ENCODE results near the gene ETV6.

The ETV6 gene

DNA sequence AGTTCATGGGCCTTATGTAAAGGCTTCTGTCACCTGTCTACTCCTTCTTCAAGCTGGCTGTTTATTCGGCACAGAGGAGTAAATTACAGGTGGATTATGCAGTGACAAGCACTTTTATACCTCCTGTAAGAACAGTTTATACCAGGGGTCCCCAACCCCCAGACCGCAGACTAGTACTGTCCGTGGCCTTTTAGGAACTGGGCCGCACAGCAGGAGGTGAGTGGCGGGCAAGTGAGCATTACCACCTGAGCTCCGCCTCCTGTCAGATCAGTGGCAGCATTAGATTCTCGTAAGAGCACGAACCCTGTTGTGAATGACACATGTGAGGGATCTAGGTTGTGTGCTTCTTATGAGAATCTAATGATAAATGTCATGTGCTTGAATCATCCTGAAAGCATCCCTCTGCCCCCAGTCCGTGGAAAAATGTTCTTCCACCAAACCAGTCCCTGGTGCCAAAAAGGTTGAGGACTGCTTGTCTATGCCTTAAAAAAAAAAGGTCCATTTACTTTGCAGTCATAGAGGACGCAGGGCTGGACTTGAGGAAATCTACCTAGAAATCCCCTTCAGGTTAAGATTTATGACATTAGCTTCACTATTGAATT lies 78.8 kb downstream of the ETV6 start:
- Histone ChIP-seq H3K4me2 (ENCODE audit: low read depth, low read length, poor library complexity, severe bottlenecking) (no peak overlapping the region), H3K4me3 (ENCODE audit: low read length, poor library complexity, severe bottlenecking) (no peak overlapping the region), H3K4me1 (ENCODE audit: insufficient read depth, low read length, poor library complexity, severe bottlenecking) (peaks cover 48% of the 10 kb centered on the region), H3K79me2 (ENCODE audit: insufficient read depth, low read length) (peaks cover 98% of the 10 kb centered on the region), H3F3A (ENCODE audit: low read depth) (no peaks in the 10 kb centered on the region), H4K20me1 (ENCODE audit: insufficient read depth, low read length, poor library complexity, severe bottlenecking) (peaks cover 44% of the 10 kb centered on the region), H3K9ac (ENCODE audit: low read depth, low read length, poor library complexity, severe bottlenecking) (no peak overlapping the region), H3K9me3 (ENCODE audit: insufficient read depth, low read depth, low read length) (no peaks in the 10 kb centered on the region), H3K36me3 (ENCODE audit: insufficient read depth, low read length) (peaks cover 24% of the 10 kb centered on the region; the same call in 1 of the 2 replicates), H2AFZ (ENCODE audit: low read length) (no peak overlapping the region), H3K9me2 (replicated peaks; ENCODE audit: low read depth, low read length) (no peaks in the 10 kb centered on the region), H3K27me3 (ENCODE audit: insufficient read depth, low read length, poor library complexity, severe bottlenecking) (no peaks in the 10 kb centered on the region)
- TF ChIP-seq EZH2phosphoT487 (IDR thresholded peaks at IDR 0.05; ENCODE audit: borderline replicate concordance) (no peak), CTCF (conservative IDR thresholded peaks at IDR 0.05; ENCODE audit: low read length) (no peak)

GRCh38 chr12:11729008-11729407 lies 79.5 kb downstream of the ETV6 start:
- Histone ChIP-seq H3K4me1 (ENCODE audit: insufficient read depth, low read length, poor library complexity, severe bottlenecking) (peaks cover 46% of the 10 kb centered on the region), H3K9me3 (ENCODE audit: insufficient read depth, low read depth, low read length) (no peaks in the 10 kb centered on the region), H3K27me3 (ENCODE audit: insufficient read depth, low read length, poor library complexity, severe bottlenecking) (no peaks in the 10 kb centered on the region), H3K9ac (ENCODE audit: low read depth, low read length, poor library complexity, severe bottlenecking) (no peak overlapping the region), H3F3A (ENCODE audit: low read depth) (no peaks in the 10 kb centered on the region), H2AFZ (ENCODE audit: low read length) (no peak overlapping the region), H3K4me2 (ENCODE audit: low read depth, low read length, poor library complexity, severe bottlenecking) (no peak overlapping the region), H3K9me2 (replicated peaks; ENCODE audit: low read depth, low read length) (no peaks in the 10 kb centered on the region), H3K36me3 (ENCODE audit: insufficient read depth, low read length) (peaks cover 24% of the 10 kb centered on the region; the same call in 1 of the 2 replicates), H3K4me3 (ENCODE audit: low read length, poor library complexity, severe bottlenecking) (no peak overlapping the region), H4K20me1 (ENCODE audit: insufficient read depth, low read length, poor library complexity, severe bottlenecking) (peaks cover 40% of the 10 kb centered on the region), H3K79me2 (ENCODE audit: insufficient read depth, low read length) (peaks cover 98% of the 10 kb centered on the region)
- TF ChIP-seq CTCF (conservative IDR thresholded peaks at IDR 0.05; ENCODE audit: low read length) (no peak), EZH2phosphoT487 (IDR thresholded peaks at IDR 0.05; ENCODE audit: borderline replicate concordance) (no peak)

GRCh38 chr12:11729439-11730150 lies 80.1 kb downstream of the ETV6 start:
- Histone ChIP-seq H2AFZ (ENCODE audit: low read length) (no peak overlapping the region), H3F3A (ENCODE audit: low read depth) (no peaks in the 10 kb centered on the region), H3K9ac (ENCODE audit: low read depth, low read length, poor library complexity, severe bottlenecking) (no peak overlapping the region), H3K9me3 (ENCODE audit: insufficient read depth, low read depth, low read length) (no peaks in the 10 kb centered on the region), H3K27me3 (ENCODE audit: insufficient read depth, low read length, poor library complexity, severe bottlenecking) (no peaks in the 10 kb centered on the region), H3K4me3 (ENCODE audit: low read length, poor library complexity, severe bottlenecking) (no peak overlapping the region), H3K4me2 (ENCODE audit: low read depth, low read length, poor library complexity, severe bottlenecking) (no peak overlapping the region), H3K9me2 (replicated peaks; ENCODE audit: low read depth, low read length) (no peaks in the 10 kb centered on the region), H4K20me1 (ENCODE audit: insufficient read depth, low read length, poor library complexity, severe bottlenecking) (peaks cover 41% of the 10 kb centered on the region), H3K4me1 (ENCODE audit: insufficient read depth, low read length, poor library complexity, severe bottlenecking) (peaks cover 46% of the 10 kb centered on the region), H3K36me3 (ENCODE audit: insufficient read depth, low read length) (peaks cover 24% of the 10 kb centered on the region; the same call in 1 of the 2 replicates), H3K79me2 (ENCODE audit: insufficient read depth, low read length) (peaks cover 98% of the 10 kb centered on the region)
- TF ChIP-seq CTCF (conservative IDR thresholded peaks at IDR 0.05; ENCODE audit: low read length) (no peak), EZH2phosphoT487 (IDR thresholded peaks at IDR 0.05; ENCODE audit: borderline replicate concordance) (no peak)
